Measurements from ENCODE around the gene HAO1. TPM values are rescaled to one million over a fixed set of nuclear protein-coding genes. Genes with fewer than 3 reads are reported as not detected.
A peak's percentile ranks its signal among the peaks of the same experiment; 100 is the strongest.

HAO1 gene
- total RNA-seq, 1 donor from 2014 or later: not detected

DNA sequence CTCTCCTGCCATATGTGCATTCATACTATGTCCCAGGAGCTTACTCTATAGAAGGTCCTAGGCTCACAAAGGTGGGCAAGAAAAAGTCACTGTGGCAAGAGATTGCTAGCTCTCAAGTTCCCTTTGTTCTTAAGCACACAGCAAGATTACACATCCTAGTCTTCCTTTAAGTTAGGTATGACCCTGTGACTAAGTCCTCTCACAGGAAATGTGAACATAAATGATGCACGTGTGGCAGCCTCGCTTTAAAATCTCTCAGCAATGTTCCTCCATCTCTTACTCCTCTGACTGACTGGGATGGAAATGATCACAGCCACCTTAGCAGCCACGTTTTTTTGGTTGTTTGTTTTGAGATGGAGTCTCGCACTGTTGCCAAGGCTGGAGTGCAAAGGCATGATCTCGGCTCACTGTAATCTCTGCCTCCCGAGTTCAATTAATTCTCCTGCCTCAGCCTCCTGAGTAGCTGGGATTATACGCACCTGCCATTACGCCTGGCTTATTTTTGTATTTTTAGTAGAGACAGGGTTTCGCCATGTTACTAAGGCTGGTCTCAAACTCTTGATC is 35.7 kb upstream of the HAO1 start:
- Histone ChIP-seq H2AFZ (replicated peaks) (no peak overlapping the region), H3K4me2 (no peak overlapping the region), H4K20me1 (ENCODE audit: low read depth) (no peaks in the 10 kb centered on the region), H3K27ac (no peak overlapping the region), H3K79me2 (ENCODE audit: low read depth) (no peaks in the 10 kb centered on the region), H3K9ac (no peak overlapping the region), H3K9me3 (ENCODE audit: low read depth) (no peaks in the 10 kb centered on the region), H3K27me3 (no peaks in the 10 kb centered on the region), H3F3A (ENCODE audit: low read depth) (no peaks in the 10 kb centered on the region), H3K4me3 (no peak overlapping the region), H3K36me3 (no peaks in the 10 kb centered on the region), H3K4me1 (no peaks in the 10 kb centered on the region)
- TF ChIP-seq, protein P1, sequence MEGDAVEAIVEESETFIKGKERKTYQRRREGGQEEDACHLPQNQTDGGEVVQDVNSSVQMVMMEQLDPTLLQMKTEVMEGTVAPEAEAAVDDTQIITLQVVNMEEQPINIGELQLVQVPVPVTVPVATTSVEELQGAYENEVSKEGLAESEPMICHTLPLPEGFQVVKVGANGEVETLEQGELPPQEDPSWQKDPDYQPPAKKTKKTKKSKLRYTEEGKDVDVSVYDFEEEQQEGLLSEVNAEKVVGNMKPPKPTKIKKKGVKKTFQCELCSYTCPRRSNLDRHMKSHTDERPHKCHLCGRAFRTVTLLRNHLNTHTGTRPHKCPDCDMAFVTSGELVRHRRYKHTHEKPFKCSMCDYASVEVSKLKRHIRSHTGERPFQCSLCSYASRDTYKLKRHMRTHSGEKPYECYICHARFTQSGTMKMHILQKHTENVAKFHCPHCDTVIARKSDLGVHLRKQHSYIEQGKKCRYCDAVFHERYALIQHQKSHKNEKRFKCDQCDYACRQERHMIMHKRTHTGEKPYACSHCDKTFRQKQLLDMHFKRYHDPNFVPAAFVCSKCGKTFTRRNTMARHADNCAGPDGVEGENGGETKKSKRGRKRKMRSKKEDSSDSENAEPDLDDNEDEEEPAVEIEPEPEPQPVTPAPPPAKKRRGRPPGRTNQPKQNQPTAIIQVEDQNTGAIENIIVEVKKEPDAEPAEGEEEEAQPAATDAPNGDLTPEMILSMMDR (IDR thresholded peaks at IDR 0.05): no peak
- TF ChIP-seq EZH2phosphoT487 (IDR thresholded peaks at IDR 0.05) (no peak), EZH2 (IDR thresholded peaks at IDR 0.05) (no peak)
- Mint-ChIP-seq H3K27ac (peak overlapping the region; percentile 18), H3K36me3 (peaks cover 2% of the 10 kb centered on the region), H3K9me3 (no peaks in the 10 kb centered on the region), H3K4me3 (no peak overlapping the region), H3K4me1 (peaks cover 2% of the 10 kb centered on the region), H3K27me3 (ENCODE audit: insufficient read depth, low read depth) (no peaks in the 10 kb centered on the region)
- no peak for DNase-seq (ENCODE audit: low spot score)

DNA sequence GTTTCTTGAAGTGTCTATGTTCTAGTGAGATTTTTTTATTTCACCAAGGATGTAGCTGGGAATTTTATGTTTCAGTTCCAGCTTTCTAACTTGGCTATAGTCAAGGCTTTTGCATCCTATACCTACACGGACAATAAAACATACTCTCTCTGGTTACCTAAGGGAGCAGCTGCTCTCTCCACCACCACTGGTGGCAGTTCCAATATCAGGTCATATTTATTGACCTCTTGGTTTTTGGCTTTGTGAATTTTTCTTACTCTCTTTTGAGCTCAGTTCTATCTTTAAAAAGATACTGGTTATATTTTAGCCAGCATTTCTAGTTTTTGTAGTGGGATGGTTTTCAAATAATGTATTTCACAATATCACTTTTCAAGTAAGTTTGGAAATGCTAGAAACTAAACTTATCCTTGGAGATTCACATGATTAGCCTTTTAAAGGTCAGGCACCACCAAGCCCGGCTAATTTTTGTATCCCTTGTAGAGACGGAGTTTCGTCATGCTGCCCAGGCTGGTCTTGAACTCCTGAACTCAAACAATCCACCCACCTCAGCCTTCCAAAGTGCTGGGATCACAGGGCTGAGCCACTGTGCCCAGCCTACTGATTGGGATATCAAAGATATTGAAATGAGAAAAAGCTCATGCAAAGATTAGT is 34.7 kb upstream of the HAO1 start:
- peaks cover 2% of the 10 kb centered on the region for H3K36me3 Mint-ChIP-seq
- no peaks in the 10 kb centered on the region for H3K27me3 Mint-ChIP-seq (ENCODE audit: insufficient read depth, low read depth)
- H3K4me3 ChIP-seq: no peak overlapping the region
- no peak overlapping the region for H2AFZ ChIP-seq (replicated peaks)
- DNase-seq (ENCODE audit: low spot score): no peak
- no peak overlapping the region for H3K9ac ChIP-seq
- no peaks in the 10 kb centered on the region for H4K20me1 ChIP-seq (ENCODE audit: low read depth)
- H3F3A ChIP-seq (ENCODE audit: low read depth): no peaks in the 10 kb centered on the region
- H3K4me3 Mint-ChIP-seq: no peak overlapping the region
- no peaks in the 10 kb centered on the region for H3K36me3 ChIP-seq
- TF ChIP-seq EZH2 (IDR thresholded peaks at IDR 0.05) (no peak), EZH2phosphoT487 (IDR thresholded peaks at IDR 0.05) (no peak)
- TF ChIP-seq, protein P1 (IDR thresholded peaks at IDR 0.05): no peak
- H3K27ac Mint-ChIP-seq: no peak overlapping the region
- no peaks in the 10 kb centered on the region for H3K4me1 Mint-ChIP-seq
- H3K4me2 ChIP-seq: no peak overlapping the region
- no peaks in the 10 kb centered on the region for H3K9me3 ChIP-seq (ENCODE audit: low read depth)
- H3K27me3 ChIP-seq: no peaks in the 10 kb centered on the region
- H3K27ac ChIP-seq: no peak overlapping the region
- H3K4me1 ChIP-seq: no peaks in the 10 kb centered on the region
- H3K9me3 Mint-ChIP-seq: no peaks in the 10 kb centered on the region
- H3K79me2 ChIP-seq (ENCODE audit: low read depth): no peaks in the 10 kb centered on the region

DNA sequence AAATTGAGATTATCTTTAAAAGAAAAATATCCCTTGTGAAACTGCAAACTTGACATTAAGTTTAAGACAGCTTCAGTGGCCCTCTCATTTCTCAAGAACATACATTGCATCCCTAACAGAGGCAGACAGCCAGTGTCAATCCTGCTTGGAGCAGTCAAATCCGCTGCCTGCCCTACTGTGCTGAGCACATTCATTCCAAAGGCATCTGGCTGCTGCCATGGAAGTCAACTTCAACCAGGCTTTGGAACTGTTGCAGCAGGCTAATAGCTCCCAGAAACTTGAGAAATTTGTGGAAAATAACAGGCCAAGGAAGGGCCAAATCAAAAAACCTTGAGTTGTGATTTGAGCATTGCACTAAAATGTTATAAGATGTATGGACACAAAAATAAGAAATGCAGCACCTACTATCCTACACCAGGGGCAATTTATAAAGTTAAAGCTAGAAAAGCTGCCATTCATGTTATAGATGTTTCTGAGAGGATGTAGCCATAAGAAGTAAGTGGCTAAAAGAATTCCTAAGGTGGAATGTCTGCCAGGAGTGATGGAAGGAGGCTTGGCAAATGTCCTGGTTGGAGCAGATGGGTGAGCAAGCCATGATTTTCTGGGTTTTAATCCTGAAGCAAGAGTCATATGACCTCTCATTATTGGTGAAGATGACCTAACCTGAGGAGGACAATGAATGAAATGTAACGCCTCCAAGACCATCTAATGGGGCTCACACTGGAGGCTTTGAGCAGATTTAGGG is 31.4 kb upstream of the HAO1 start:
- H3K79me2 ChIP-seq (ENCODE audit: low read depth): no peaks in the 10 kb centered on the region
- no peaks in the 10 kb centered on the region for H3K9me3 ChIP-seq (ENCODE audit: low read depth)
- no peak for DNase-seq (ENCODE audit: low spot score)
- H3K4me2 ChIP-seq: no peak overlapping the region
- H3K4me1 ChIP-seq: no peaks in the 10 kb centered on the region
- H3K4me3 Mint-ChIP-seq: no peak overlapping the region
- H3K27ac ChIP-seq: no peak overlapping the region
- no peak for TF ChIP-seq EZH2 (IDR thresholded peaks at IDR 0.05)
- TF ChIP-seq, protein P1 (IDR thresholded peaks at IDR 0.05): no peak
- TF ChIP-seq EZH2phosphoT487 (IDR thresholded peaks at IDR 0.05): no peak
- no peaks in the 10 kb centered on the region for H3K4me1 Mint-ChIP-seq
- H3K27ac Mint-ChIP-seq: no peak overlapping the region
- no peaks in the 10 kb centered on the region for H3F3A ChIP-seq (ENCODE audit: low read depth)
- H3K9me3 Mint-ChIP-seq: no peaks in the 10 kb centered on the region
- no peak overlapping the region for H3K9ac ChIP-seq
- H4K20me1 ChIP-seq (ENCODE audit: low read depth): no peaks in the 10 kb centered on the region
- H3K36me3 ChIP-seq: no peaks in the 10 kb centered on the region
- no peak overlapping the region for H3K4me3 ChIP-seq
- no peaks in the 10 kb centered on the region for H3K27me3 Mint-ChIP-seq (ENCODE audit: insufficient read depth, low read depth)
- no peaks in the 10 kb centered on the region for H3K36me3 Mint-ChIP-seq
- H2AFZ ChIP-seq (replicated peaks): no peak overlapping the region
- no peaks in the 10 kb centered on the region for H3K27me3 ChIP-seq
